Activated CD4-positive, alpha-beta T cell treated with anti-CD3 and anti-CD28 coated beads for 48 hours (primary cell): Measurements from ENCODE around the gene TXNDC9.
A peak's percentile ranks its signal among the peaks of the same experiment; 100 is the strongest.
"Not testable (repeated sequence)": the region's sequence is repeated elsewhere in the genome, so short reads cannot be mapped to it uniquely, and the experiment has no call there.

Experiments used
- DNase-seq: peaks from one replicate; pipeline ENCODE4 v3.0.0-alpha.2; 2020

Gene TXNDC9, protein sequence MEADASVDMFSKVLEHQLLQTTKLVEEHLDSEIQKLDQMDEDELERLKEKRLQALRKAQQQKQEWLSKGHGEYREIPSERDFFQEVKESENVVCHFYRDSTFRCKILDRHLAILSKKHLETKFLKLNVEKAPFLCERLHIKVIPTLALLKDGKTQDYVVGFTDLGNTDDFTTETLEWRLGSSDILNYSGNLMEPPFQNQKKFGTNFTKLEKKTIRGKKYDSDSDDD

DNA sequence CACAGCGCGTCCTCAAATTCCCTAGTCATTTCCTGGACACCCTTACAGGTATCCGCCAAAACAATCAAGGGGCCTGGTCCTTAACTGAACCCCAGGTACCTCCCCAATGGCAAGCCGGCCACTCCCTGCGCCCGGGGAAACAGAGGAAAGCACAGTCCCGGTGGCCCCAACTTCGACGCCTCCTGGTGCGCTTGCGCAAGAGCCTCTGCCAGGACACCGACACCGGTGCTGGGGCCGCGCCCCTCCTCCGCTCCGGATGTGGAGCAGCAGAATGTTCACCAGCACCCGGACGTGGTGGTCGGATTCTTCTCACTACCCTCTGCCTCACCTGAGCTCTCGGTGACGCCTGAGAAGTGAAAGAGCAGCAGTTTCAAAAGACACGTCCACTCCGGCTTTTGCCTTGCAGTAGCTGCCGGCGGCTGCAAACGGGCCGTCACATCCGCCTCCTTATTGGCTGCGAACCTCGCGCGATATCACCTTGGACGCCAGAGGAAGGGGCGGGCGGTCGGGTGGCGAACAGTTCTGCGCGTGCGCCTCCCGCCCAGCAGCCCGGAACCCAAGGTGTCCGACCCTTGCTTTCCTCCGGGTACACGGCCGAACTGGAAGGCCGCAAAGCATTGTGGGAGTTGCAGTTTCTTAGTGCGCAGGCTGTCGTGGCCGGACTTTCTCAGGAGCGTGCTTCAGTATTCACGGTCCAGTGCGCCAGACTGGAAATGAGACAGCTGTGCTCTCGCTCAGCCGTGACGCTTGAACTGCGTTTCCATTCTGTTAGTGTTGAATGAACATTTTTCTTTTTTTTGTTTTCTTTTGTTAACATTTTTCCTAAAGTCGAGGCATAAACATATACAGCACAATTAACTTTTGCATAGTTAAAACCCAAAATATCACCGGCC, at the start of gene TXNDC9:
Gene TXNDC9, minus strand, starts transcription at position 423 of the 893 bp plus-strand sequence. CDS start 3,123 bp downstream, outside the sequence.
- peak; percentile 98 for DNase-seq

DNA sequence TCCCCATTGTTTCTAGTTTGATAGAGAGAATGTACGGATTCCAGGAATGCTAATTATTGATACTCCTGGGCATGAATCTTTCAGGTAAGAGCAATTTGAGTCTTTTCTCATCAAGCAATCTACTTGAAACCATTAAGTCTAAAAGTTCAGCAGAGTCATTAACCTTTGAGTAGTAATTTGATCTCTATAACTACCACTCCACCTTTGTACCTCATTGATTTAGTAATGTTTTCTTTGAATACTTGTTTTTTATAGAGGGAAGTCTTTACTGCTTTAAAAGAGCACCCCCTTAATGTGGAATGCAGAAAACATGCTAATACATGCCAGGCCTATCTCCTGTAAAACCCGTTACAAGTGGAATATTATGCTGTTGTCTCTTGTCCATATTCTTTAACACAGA, 46.0 kb upstream of the TXNDC9 start:
- DNase-seq, result no peak

DNA sequence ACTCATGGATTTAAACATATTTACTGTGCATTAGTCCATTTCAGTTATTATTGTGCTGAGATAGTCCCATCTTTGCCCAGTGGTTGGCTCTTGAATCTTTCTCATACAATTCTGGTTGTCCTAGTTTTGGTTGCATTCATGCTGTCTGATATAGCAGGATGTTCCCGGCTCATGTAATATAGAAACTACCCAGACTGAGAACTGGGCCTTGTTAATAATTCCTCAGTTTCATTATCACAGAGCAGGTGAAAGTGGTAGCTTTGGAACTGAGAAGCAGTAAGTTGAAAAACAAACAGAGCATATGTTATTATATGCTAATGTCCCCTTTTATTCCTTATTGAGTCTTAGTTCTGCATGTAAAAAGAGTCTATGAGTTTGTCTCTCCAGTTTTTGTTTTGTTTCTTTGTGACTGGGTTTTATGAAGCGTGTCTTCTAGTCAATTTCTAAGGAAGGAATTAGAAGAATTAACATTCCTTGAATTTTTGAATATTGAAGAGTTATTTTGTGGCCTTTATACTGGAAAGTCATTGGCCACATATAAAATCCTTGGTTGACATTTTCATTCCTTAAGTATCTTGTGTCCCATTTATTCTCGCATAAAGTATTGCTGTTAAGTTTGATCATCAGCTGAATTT, 44.4 kb upstream of the TXNDC9 start:
- DNase-seq, result no peak

DNA sequence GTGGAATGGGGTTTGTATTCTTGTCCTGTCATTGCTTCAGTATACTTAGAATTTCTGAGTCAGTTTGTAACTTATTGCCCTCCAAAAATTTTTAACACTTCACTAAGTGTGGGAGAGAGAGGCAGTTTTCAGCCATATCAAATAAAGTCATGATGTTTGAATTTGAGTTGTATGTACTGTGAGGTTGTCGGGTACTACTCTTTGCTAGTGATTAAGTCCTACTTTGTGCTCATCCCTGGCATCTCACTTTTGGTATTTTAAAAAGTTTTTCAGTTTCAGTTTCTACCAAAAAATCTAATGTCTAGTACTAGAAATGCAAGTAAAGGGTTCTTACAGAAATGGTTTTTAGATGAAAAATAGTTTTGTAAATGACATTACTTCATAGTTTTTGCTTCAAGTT, 41.7 kb upstream of the TXNDC9 start:
- no peak for DNase-seq

DNA sequence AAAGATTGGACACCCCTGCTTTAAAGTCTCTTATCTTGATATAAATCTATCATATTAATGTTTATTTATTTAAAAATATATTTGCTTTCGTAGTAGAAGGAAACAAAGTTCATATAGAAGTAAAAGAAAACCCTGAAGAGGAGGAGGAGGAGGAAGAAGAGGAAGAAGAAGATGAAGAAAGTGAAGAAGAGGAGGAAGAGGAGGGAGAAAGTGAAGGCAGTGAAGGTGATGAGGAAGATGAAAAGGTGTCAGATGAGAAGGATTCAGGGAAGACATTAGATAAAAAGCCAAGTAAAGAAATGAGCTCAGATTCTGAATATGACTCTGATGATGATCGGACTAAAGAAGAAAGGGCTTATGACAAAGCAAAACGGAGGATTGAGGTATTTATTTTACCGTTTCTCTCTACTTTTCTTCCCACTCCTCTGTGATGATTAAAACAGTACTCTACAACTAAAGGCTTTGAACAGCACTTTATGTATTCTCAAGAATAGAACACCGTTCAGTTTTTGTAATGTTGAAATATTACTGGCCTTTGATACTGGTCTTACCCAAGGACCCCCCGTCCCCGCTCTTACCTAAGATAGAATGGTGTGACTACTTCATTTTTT, 40.2 kb upstream of the TXNDC9 start:
- DNase-seq, result no peak

DNA sequence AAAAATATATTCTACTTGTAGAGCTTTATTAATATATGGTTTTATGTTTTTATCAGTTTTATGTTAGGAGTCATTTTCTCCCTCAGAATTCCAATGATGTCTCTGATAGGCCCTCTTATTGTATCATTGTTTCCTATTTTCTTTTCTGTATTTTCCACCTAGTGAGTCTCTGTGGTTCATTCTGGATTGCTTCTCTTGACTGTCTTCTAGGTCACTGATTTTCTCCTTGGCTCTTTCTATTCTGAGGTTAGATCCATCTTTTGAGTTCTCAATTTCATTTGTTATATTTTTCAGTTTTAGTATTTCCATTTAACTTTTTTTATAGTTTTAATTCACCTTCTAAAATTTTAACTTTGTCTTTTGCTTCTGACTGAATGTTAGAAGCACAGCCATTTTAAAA, 38.6 kb upstream of the TXNDC9 start:
- DNase-seq, result no peak

DNA sequence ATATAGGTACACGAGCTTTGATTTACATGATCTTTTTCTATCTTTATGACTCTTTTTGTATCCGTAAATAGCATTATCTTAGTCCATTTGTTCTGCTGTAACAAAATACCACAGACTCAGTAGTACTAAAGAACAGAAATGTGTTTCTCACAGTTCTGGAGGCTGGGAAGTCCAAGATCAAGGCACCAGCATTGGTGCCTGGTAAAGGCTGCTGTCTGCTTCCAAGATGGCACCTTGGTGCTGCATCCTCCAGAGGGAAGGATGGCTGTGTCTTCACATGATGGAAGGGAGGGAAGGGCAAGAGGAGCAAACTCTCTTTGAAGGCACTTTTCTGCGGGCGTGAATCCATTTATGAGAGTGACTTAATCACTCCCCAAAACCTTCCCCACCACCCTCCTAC, 37.0 kb upstream of the TXNDC9 start:
- no peak for DNase-seq

DNA sequence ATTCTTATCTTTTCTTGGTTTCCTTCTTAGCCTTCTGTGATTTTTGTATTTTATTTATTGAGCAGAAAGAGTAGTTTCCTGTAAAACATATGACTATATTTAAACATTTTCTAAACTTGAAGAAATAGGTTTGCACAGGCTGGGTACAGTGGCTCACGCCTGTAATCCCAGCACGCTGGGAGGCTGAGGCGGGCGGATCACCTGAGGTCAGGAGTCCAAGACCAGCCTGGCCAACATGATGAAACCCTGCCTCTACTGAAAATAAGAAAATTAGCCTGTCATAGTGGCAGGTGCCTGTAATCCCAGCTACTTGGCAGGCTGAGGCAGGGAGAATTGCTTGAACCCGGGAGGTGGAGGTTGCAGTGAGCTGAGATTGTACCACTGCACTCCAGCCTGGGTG, 32.7 kb upstream of the TXNDC9 start:
- DNase-seq, result not testable (repeated sequence)

DNA sequence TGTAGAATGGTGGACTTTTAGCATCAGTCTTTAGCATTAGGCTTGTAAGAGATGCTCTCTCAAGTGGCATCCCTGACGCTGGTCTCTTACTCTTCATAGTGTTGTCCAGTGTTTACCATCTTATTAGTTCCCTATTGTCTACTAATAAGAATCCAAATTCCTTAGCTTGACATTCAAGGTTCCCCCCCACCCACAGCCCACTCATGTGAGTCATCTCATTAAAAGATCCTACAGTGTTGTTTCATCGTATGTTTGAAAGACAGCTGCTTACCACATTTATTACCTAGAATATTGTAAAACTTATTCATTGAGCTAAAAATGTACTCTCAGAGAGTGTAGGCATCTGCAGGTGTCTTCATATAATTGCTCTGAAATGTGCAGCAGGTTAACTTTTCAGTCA, 29.5 kb upstream of the TXNDC9 start:
- DNase-seq, result no peak

DNA sequence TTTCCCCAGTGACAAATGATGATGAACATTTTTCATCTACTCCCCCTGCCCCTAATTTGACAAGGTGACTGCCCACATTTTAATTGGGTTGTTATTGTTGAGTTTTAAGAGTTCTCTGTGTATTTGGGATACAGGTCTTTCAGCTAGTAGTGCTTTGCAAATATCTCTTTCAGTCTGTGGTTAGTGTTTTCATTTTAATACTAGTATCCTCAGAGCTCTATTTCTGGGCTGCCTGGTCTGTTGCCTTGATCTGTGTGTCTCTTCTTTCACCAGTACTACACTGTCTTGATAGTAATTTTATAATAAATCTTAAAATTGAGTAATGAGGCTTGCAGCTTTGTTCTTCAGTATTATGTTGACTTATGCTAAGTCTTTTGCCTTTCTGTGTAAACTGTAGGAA, 20.7 kb upstream of the TXNDC9 start:
- no peak for DNase-seq

DNA sequence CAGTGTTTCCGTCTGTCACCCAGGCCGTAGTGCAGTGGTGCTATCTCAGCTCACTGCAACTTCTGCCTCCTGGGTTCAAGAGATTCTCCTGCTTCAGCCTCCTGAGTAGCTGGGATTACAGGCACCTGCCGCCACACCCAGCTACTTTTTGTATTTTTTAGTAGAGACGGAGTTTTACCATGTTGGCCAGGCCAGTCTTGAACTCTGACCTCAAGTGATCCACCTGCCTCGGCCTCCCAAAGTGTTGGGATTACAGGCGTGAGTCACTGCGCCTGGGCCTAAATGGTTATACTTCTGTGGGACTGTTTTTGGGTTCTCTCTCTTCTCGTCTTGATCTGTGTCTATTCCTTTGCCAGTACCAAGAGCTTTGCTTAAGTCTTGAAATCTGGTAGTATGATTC, 18.7 kb upstream of the TXNDC9 start:
- not testable (repeated sequence) for DNase-seq

DNA sequence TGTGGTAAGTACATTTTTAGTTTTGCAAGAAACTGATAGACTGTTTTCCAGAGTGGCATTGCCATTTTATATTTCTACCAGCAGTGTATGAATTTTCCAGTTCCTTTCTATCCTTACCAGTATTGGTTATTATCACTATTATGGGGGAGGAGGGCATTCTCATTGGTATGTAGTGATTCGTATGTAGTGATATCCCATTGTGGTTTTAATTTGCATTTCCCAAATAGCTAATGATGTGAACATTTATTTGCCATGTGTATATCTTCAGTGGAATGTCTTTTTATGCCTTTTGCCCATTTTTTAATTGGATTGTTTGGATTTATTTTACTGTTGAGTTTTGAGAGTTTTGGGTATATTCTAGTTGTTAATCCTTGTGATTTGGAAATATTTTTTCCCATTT, 17.9 kb upstream of the TXNDC9 start:
- no peak for DNase-seq

DNA sequence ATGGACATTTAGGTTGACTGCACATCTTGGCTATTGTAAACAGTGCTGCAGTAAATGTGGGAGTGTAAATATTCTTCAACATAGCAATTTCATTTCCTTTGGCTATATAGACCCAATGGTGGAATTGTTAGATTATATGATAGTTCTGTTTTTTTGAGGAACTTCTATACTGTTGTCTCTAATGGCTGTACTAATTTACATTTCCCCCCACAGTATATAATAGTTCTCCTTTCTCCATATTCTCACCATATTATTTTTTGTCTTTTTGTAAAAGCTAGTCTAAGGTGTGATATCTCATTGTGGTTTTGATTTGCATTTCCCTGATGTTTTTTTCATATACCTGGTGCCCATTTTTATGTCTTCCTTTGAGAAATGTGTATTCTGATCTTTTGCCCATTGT, 14.1 kb upstream of the TXNDC9 start:
- DNase-seq, result no peak

DNA sequence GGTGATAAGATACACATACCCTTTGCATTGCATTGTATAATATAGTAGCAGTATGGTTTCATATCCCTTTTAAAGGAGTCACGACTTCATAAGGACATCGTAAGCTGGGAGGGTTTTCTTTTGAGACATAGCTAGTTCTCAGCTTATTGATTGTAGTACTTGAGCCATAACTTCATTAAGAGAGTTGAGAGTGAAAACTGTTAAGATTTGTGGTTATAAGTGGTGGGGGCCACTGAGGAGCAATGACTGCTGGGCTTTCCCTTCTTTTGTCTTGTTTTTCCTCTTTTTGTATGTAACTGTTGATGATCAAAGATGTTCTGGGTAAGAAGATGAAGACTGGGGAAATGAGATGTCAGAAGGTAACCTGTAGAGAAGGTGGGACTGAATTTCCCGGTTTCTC, 12.0 kb upstream of the TXNDC9 start:
- DNase-seq, result no peak

DNA sequence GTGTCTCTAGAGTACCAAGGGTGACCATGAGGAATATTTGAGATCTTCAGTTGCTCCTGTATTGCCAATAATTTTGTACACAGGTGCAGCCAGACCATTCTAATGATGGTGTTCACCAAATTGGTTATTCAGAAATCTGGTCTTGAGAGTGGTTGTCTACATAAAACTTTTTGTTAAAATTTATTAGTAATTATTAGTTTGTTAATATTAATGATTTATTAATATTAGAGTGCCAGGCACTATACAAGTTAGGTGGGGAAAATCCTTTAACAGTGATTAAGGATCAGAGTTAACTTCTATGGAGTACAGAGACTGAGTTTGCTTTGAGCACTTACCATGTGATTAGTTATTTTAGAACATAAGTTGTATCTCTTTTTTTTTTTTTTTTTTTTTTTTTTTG, 10.1 kb upstream of the TXNDC9 start:
- DNase-seq, result no peak

DNA sequence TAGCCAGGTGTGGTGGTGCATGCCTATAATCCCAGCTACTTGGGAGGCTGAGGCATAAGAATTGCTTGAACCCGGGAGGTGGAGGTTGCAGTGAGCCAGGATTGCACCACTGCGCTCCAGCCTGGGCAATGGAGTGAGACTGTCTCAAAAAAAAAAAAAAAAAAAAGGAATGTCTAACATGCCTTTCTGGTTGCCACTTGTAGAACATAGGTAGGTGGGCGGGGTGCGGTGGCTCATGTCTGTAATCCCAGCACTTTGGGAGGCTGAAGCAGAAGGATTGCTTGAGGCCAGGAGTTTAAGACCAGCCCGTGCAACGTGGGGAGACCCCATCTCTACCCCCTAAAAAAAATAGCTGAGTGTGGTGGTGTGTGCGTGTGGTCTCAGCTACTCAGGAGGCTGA, 9.3 kb upstream of the TXNDC9 start:
- not testable (repeated sequence) for DNase-seq

DNA sequence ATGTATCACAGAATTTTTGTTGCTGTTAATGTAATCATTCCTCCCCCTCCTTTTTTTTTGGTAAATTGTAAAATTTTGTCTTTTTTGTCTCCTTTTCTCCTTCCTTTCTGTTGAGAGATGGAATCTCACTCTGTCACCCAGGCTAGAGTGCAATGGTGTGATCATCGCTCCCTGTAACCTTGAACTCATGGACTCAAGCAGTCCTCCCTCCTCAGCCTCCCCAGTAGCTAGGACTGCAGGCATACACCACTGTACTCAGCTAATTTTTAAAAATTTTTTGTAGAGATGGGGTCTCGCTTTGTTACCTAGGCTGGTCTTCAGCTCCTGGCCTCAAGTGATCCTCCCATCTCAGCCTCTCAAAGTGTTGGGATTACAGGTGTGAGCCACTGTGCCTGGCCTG, 6.4 kb upstream of the TXNDC9 start:
- no peak for DNase-seq

DNA sequence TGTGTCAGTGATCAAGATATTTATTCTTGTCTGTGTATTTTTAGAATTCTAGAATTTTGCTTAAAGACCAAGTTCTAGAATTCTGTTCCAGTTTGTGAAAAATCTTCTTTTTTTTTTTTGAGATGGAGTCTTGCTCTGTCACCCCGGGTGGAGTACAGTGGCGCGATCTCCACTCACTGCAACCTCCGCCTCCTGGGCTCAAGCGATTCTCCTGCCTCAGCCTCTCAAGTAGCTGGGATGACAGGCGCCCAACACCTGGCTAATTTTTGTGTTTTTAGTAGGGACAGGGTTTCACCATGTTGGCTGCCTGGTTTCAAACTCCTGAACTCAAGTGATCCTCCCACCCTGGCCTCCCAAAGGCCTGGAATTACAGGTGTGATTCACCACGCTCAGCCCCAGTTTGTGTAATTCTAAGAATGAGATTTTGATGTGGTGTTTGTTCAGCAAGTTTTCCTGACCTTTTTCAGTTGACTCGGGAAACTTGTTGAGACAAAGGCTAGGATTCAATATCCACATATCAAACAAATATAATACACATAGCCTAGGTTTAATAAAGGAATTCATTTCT, 4.6 kb upstream of the TXNDC9 start:
- no peak for DNase-seq

DNA sequence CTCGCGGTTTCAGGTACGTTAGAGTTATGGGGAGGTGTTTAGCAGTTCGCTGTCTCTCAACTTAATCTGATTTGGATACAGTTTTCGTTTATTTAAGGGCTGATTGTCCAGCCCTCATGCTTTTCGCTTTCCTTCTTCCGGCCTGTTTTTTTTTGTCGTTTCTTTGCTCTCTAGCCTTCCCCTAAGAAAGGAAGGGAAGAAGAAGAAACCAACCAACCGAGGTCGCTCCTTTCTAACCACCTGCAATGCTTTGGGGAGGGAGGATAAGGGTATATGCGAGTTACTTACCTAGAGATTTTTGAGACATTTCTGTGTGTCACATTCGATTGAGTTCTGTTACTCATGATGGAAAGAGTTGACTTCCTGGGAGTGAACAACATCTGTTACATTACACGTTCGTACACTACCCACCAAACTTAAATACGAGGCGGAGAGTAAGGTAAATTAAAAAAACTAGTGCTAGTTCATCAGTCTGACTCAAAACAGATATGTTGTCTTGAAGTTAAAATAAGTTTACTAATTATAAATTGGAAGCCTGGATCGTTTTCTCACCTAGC, 2.0 kb upstream of the TXNDC9 start:
- no peak for DNase-seq

DNA sequence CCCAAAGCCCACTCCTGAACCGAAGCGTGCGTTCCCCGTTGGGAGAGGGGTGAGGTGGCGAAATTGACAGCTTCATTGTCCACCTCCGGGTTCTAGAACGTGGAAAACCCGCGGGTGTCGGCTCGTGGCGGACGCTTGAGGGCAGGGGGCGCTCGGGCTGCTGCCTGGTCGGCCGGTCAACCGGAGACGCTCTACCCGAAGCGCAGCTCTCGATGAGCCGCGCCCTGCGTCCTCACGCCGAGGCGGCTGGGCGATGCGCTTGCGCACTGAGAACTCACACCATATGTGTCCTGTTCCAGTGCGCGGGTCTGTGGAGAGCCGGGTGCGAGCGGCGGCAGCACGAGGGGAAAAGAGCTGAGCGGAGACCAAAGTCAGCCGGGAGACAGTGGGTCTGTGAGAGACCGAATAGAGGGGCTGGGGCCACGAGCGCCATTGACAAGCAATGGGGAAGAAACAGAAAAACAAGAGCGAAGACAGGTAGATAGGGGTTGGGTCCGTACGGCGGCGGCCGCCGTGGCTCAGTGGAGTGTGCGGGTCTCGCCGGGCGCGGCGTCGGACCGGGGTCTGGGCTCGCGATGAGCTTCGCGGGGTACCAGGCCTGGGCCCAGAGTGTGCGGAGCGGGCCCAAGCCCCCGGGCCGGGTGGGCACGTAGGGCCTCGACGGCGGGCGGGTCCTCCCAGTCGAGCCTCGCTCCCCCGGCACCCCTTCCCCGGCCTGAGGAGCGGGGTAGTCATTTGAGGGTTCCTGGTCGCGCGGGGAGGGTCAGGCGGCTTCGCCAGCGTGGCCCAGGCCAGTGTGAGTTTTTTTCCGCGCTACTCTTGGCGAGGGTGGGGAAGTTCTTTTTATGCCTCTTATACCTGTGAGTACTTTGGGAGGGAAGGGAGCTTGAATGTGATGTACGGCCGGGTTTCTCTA, 1.2 kb upstream of the TXNDC9 start, which contains the start of gene EIF5B:
Gene EIF5B, plus strand, starts transcription at position 277 of the 916 bp plus-strand sequence. Its CDS starts 166 bp downstream, at position 443.
- DNase-seq, result peak; percentile 95

DNA sequence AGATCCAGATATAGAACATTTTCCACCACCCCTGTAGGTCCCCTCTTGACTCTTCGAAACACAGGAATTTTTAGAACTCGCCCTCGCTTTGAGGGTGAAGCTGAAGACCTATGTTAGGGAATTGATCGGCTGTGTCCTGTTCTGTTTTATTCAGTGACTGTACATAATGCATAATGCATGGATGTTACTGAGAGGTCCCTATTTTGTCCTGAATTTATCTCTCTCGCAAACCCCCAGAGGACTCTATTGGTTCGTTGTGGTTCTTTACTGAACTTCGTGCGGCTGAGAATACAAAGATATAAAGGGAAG, 625 bp upstream of the TXNDC9 start:
- no peak for DNase-seq

DNA sequence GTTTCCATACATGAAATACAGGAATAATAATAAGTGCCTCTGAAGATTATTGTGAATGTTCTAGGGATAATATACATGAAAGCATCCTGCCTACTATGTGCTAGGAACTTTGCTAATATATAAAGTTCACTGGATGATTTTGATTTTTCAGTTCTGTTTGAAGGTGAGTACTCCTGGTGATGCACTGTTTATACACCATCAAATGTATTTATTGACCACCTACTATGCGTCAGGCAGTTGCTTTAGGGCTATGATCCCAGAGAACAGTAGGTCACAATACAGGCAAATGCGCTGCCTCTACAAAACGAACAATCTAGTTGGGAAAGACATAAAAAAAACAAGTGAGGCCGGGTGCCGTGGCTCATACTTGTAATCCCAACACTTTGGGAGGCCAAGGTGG, 10.7 kb downstream of the TXNDC9 start:
- no peak for DNase-seq
